Trophoblast cell (in vitro differentiated cells and primary cell): ENCODE results near the gene BTBD6.
"Not testable (repeated sequence)": the region's sequence is repeated elsewhere in the genome, so short reads cannot be mapped to it uniquely, and the experiment has no call there.

Experiments
- DNase-seq, 2 donors: peaks; one replicate each; pipeline ENCODE4 v3.0.0-alpha.2; 2016
- H2AFZ ChIP-seq: 2 replicates; pipeline ENCODE4 v1.6.1; 2013; ENCODE audit warnings: low read length, moderate library complexity, mild to moderate bottlenecking; ENCODE audit not compliant: insufficient read depth, poor library complexity
- H2AK5ac ChIP-seq: 2 replicates; pipeline ENCODE4 v1.6.1; 2013; ENCODE audit warnings: mild to moderate bottlenecking, low read length
- H2BK120ac ChIP-seq: 2 replicates; pipeline ENCODE4 v1.6.1; 2013; ENCODE audit warnings: low read length, mild to moderate bottlenecking, moderate library complexity; ENCODE audit not compliant: insufficient read depth, poor library complexity
- H2BK12ac ChIP-seq: 2 replicates; pipeline ENCODE4 v1.6.1; 2013; ENCODE audit warnings: mild to moderate bottlenecking, low read length, moderate library complexity
- H2BK5ac ChIP-seq: 2 replicates; pipeline ENCODE4 v1.6.1; 2013; ENCODE audit warnings: low read length, low read depth, moderate library complexity, mild to moderate bottlenecking; ENCODE audit not compliant: poor library complexity
- H3K14ac ChIP-seq: 2 replicates; pipeline ENCODE4 v1.6.1; 2013; ENCODE audit warnings: mild to moderate bottlenecking, low read length
- H3K18ac ChIP-seq: 2 replicates; pipeline ENCODE4 v1.6.1; 2013; ENCODE audit warnings: mild to moderate bottlenecking, low read length
- H3K23ac ChIP-seq: 2 replicates; pipeline ENCODE4 v1.6.1; 2013; ENCODE audit warnings: low read length
- H3K27ac ChIP-seq: 2 replicates; pipeline ENCODE4 v1.5.1; 2013; ENCODE audit warnings: low read depth, mild to moderate bottlenecking, inconsistent platforms, low read length, moderate library complexity
- H3K27me3 ChIP-seq: 2 replicates; pipeline ENCODE4 v1.6.1; 2013; ENCODE audit warnings: inconsistent platforms, mild to moderate bottlenecking, low read length, moderate library complexity; ENCODE audit not compliant: insufficient read depth
- H3K36me3 ChIP-seq, 2 experiments: 1 replicate in 1 of 2; 2 replicates in 1 of 2; pipeline ENCODE4 v1.6.1; 2013; ENCODE audit warnings: low read length in 2 of 2, mild to moderate bottlenecking in 2 of 2, moderate library complexity in 1 of 2; ENCODE audit not compliant: insufficient read depth in 2 of 2, control insufficient read depth in 1 of 2
- H3K4ac ChIP-seq: 2 replicates; pipeline ENCODE4 v1.6.1; 2013; ENCODE audit warnings: low read depth, mild to moderate bottlenecking, low read length, moderate library complexity
- H3K4me1 ChIP-seq, 2 experiments: 1 replicate in 1 of 2; 2 replicates in 1 of 2; pipeline ENCODE4 v1.6.1; 2013; ENCODE audit warnings: low read length in 2 of 2, mild to moderate bottlenecking in 2 of 2, moderate library complexity in 1 of 2; ENCODE audit not compliant: insufficient read depth in 2 of 2, control insufficient read depth in 1 of 2
- H3K4me2 ChIP-seq: 2 replicates; pipeline ENCODE4 v1.6.1; 2013; ENCODE audit warnings: inconsistent platforms, mild to moderate bottlenecking, low read length, moderate library complexity
- H3K4me3 ChIP-seq: 2 replicates; pipeline ENCODE4 v1.5.1; 2013; ENCODE audit warnings: mild to moderate bottlenecking, low read depth, low read length, inconsistent platforms
- H3K79me1 ChIP-seq: one replicate; pipeline ENCODE4 v1.6.1; 2013; ENCODE audit warnings: low read length
- H3K79me2 ChIP-seq: 2 replicates; pipeline ENCODE4 v1.6.1; 2013; ENCODE audit warnings: low read length, mild to moderate bottlenecking; ENCODE audit not compliant: control insufficient read depth, insufficient read depth, poor library complexity
- H3K9ac ChIP-seq: 2 replicates; pipeline ENCODE4 v1.6.1; 2013; ENCODE audit warnings: mild to moderate bottlenecking, low read length
- H3K9me3 ChIP-seq: 2 replicates; pipeline ENCODE4 v1.6.1; 2013; ENCODE audit warnings: low read depth, mild to moderate bottlenecking, control low read depth, inconsistent platforms, low read length; ENCODE audit not compliant: insufficient read depth
- H4K12ac ChIP-seq: 2 replicates; pipeline ENCODE4 v1.6.1; 2013; ENCODE audit warnings: low read depth, mild to moderate bottlenecking, low read length, moderate library complexity
- H4K8ac ChIP-seq: 2 replicates; pipeline ENCODE4 v1.6.1; 2013; ENCODE audit warnings: low read depth, mild to moderate bottlenecking, low read length, moderate library complexity
- H4K91ac ChIP-seq: one replicate; pipeline ENCODE4 v1.6.1; 2013; ENCODE audit warnings: low read depth, mild to moderate bottlenecking, low read length, moderate library complexity
- WGBS: extraction: QIAGEN DNeasy Blood & Tissue Kit; methylation state at CpG from one replicate; pipeline ENCODE4 v1.1.7; 2013; ENCODE audit warnings: missing lambda C conversion rate; ENCODE audit not compliant: insufficient read length, insufficient coverage; ENCODE audit errors: extremely low coverage; 5-methylcytosine and 5-hydroxymethylcytosine counted together

Gene BTBD6

DNA sequence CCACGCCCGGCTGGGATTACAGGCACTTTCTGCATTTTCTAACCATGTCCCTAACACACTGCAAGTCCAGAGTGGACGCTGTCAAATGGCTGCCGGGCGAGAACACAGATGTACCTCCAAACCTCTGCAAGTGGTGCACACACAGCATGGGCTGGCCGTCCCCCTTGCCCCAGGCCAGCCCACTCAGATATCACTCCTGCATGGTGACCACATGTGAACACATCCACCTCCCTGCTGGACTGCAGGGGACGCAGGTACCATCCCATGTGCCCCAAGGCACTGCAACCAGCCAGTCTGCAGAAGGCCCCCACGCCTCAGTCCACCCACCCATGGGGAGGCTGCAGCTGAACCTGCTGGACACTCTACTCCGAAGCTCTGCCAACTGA lies 38.4 kb downstream of the BTBD6 start:
- Histone ChIP-seq H3K27ac (no peak overlapping the region), H3K4ac (no peak overlapping the region), H3K9me3 (no peaks in the 10 kb centered on the region), H3K18ac (no peak overlapping the region), H2AK5ac (no peak overlapping the region), H4K91ac (no peak overlapping the region), H3K23ac (no peak overlapping the region), H3K27me3 (no peaks in the 10 kb centered on the region), H3K4me3 (no peak overlapping the region), H2AFZ (no peak overlapping the region), H3K4me1 (no peaks in the 10 kb centered on the region), H3K79me2 (no peaks in the 10 kb centered on the region), H2BK5ac (no peak overlapping the region), H3K36me3 (peaks cover 0 to 5% of the 10 kb centered on the region in 2 experiments), H4K12ac (no peak overlapping the region), H3K9ac (no peak overlapping the region), H4K8ac (no peak overlapping the region), H2BK120ac (no peak overlapping the region), H3K14ac (no peak overlapping the region), H2BK12ac (no peak overlapping the region), H3K79me1 (no peaks in the 10 kb centered on the region), H3K4me2 (no peak overlapping the region)
- WGBS = no CpG with 5 or more reads among the region's 9 CpGs
- DNase-seq = no peak

GRCh38 chr14:105287249-105288102 lies 39.1 kb downstream of the BTBD6 start:
- Histone ChIP-seq H2BK12ac (no peak overlapping the region), H4K91ac (no peak overlapping the region), H3K4ac (no peak overlapping the region), H3K79me2 (no peaks in the 10 kb centered on the region), H3K23ac (no peak overlapping the region), H3K14ac (no peak overlapping the region), H2BK120ac (no peak overlapping the region), H3K9me3 (no peaks in the 10 kb centered on the region), H4K12ac (no peak overlapping the region), H3K27me3 (no peaks in the 10 kb centered on the region), H2AFZ (no peak overlapping the region), H3K9ac (no peak overlapping the region), H3K18ac (no peak overlapping the region), H3K27ac (no peak overlapping the region), H2AK5ac (no peak overlapping the region), H3K4me2 (no peak overlapping the region), H3K4me3 (no peak overlapping the region), H3K4me1 (no peaks in the 10 kb centered on the region), H3K36me3 (peaks cover 0 to 5% of the 10 kb centered on the region in 2 experiments), H3K79me1 (no peaks in the 10 kb centered on the region), H4K8ac (no peak overlapping the region), H2BK5ac (no peak overlapping the region)
- no peak for DNase-seq
- WGBS = no CpG with 5 or more reads among the region's 24 CpGs

GRCh38 chr14:105288936-105289335 lies 40.6 kb downstream of the BTBD6 start:
- not testable (repeated sequence) for H3K23ac ChIP-seq, H3K4me1 ChIP-seq
- no CpG with 5 or more reads among the region's 6 CpGs for WGBS

DNA sequence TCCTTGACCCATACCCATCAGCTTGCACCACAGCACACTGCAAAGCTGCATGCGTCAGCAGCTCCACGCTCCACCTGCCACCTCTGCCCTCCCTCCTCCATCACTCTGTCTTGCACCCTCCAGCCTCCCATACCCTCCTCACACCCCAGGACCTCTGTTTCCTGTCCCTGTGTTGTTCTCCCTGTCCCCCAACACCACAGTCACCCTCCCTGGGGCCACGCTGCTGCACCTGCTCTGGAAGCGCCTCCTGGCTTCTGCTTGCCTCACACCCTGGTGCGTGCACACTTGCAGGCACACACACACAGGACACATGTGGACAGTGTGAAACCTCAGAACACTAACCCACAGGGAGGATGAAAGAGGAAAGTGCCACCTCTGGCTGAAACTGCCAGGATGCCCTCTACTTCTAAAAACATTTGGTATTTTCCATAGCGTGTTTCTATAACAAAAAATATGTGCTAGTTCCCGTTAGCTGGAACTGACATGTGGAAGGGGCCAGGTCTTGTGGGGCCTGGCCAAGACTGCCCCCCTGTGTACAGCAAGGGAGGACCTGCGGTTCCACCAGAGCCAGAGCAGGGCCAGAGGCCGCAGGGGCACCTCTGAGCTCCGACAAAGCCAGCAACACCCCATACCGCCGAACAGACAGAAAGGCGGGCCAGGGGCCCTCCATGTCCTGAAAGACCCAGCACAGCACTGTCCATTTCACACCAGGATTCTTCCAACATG lies 42.5 kb downstream of the BTBD6 start:
- Histone ChIP-seq H3K79me2 (no peaks in the 10 kb centered on the region), H2AK5ac (no peak overlapping the region), H3K23ac (no peak overlapping the region), H4K12ac (no peak overlapping the region), H3K9ac (no peak overlapping the region), H2AFZ (no peak overlapping the region), H2BK120ac (no peak overlapping the region), H3K27ac (no peak overlapping the region), H2BK12ac (no peak overlapping the region), H3K14ac (no peak overlapping the region), H4K8ac (no peak overlapping the region), H3K79me1 (no peaks in the 10 kb centered on the region), H3K4me3 (no peak overlapping the region), H3K4me1 (no peaks in the 10 kb centered on the region), H3K9me3 (no peaks in the 10 kb centered on the region), H3K27me3 (no peaks in the 10 kb centered on the region), H2BK5ac (no peak overlapping the region), H3K4me2 (no peak overlapping the region), H3K4ac (no peak overlapping the region), H3K18ac (no peak overlapping the region), H4K91ac (no peak overlapping the region), H3K36me3 (no peaks in the 10 kb centered on the region)
- no peak for DNase-seq
- no CpG with 5 or more reads among the region's 13 CpGs for WGBS

More at GRCh38 chr14:105288936-105289335, 40.6 kb downstream of the BTBD6 start:
- H3K4me2 ChIP-seq, H3K27ac ChIP-seq, H4K12ac ChIP-seq, H3K4ac ChIP-seq, H3K14ac ChIP-seq, H3K36me3 ChIP-seq, H2BK120ac ChIP-seq, H3K27me3 ChIP-seq, H3K9me3 ChIP-seq, H3K18ac ChIP-seq, H2AFZ ChIP-seq, H3K79me2 ChIP-seq, H3K9ac ChIP-seq, H4K91ac ChIP-seq, H2BK12ac ChIP-seq, H3K4me3 ChIP-seq, DNase-seq, H2BK5ac ChIP-seq, H2AK5ac ChIP-seq, H3K79me1 ChIP-seq, H4K8ac ChIP-seq: not testable (repeated sequence)
